Measurements from ENCODE around the gene RUNX2. TPM values are rescaled to one million over a fixed set of nuclear protein-coding genes. Genes with fewer than 3 reads are reported as not detected.
"Not testable (repeated sequence)": the region's sequence is repeated elsewhere in the genome, so short reads cannot be mapped to it uniquely, and the experiment has no call there.

Gene RUNX2
- total and polyA plus RNA-seq, 4 donors: 0.83 to 2.8 (median 2.0) TPM

GRCh38 chr6:45675166-45675565 is 347.0 kb downstream of the RUNX2 start:
- WGBS (ENCODE audit: insufficient coverage): 70% methylated on average over 12 of the region's 14 CpGs
- not testable (repeated sequence) for H3K27me3 ChIP-seq (ENCODE audit: control insufficient read depth, insufficient read depth, low read length); H3K9me3 ChIP-seq (ENCODE audit: control insufficient read depth, insufficient read depth, low read length); H3K27ac ChIP-seq (ENCODE audit: low read depth, low read length); H3K4me3 ChIP-seq (ENCODE audit: low read depth, low read length); H3K36me3 ChIP-seq (ENCODE audit: control insufficient read depth, insufficient read depth, low read length); DNase-seq (ENCODE audit: low read depth in 4 of 6, low spot score in 6 of 6)
- peaks cover 22% of the 10 kb centered on the region for H3K4me1 ChIP-seq (ENCODE audit: control insufficient read depth, insufficient read depth, low read length)

GRCh38 chr6:45675634-45676033 is 347.5 kb downstream of the RUNX2 start:
- Histone ChIP-seq H3K9me3 (ENCODE audit: control insufficient read depth, insufficient read depth, low read length) (no peaks in the 10 kb centered on the region), H3K4me3 (ENCODE audit: low read depth, low read length) (no peak overlapping the region), H3K4me1 (ENCODE audit: control insufficient read depth, insufficient read depth, low read length) (peaks cover 22% of the 10 kb centered on the region), H3K27me3 (ENCODE audit: control insufficient read depth, insufficient read depth, low read length) (no peaks in the 10 kb centered on the region), H3K27ac (ENCODE audit: low read depth, low read length) (no peak overlapping the region), H3K36me3 (ENCODE audit: control insufficient read depth, insufficient read depth, low read length) (no peaks in the 10 kb centered on the region)
- 77% methylated on average over 9 of the region's 11 CpGs for WGBS (ENCODE audit: insufficient coverage)
- no peak for DNase-seq (ENCODE audit: low read depth in 4 of 6, low spot score in 6 of 6)

- no peak overlapping the region for H3K27ac ChIP-seq (ENCODE audit: low read depth, low read length)
- H3K36me3 ChIP-seq (ENCODE audit: control insufficient read depth, insufficient read depth, low read length): no peaks in the 10 kb centered on the region
- peaks cover 22% of the 10 kb centered on the region for H3K4me1 ChIP-seq (ENCODE audit: control insufficient read depth, insufficient read depth, low read length)
- DNase-seq (ENCODE audit: low read depth in 4 of 6, low spot score in 6 of 6): no peak
- no peak overlapping the region for H3K4me3 ChIP-seq (ENCODE audit: low read depth, low read length)
- WGBS (ENCODE audit: insufficient coverage): 95% methylated on average over 7 of the region's 10 CpGs
- no peaks in the 10 kb centered on the region for H3K9me3 ChIP-seq (ENCODE audit: control insufficient read depth, insufficient read depth, low read length)
- no peaks in the 10 kb centered on the region for H3K27me3 ChIP-seq (ENCODE audit: control insufficient read depth, insufficient read depth, low read length)
Measured at GRCh38 chr6:45676380-45676779, 348.2 kb downstream of the RUNX2 start.

GRCh38 chr6:45677381-45678284 is 349.5 kb downstream of the RUNX2 start:
- no peaks in the 10 kb centered on the region for H3K27me3 ChIP-seq (ENCODE audit: control insufficient read depth, insufficient read depth, low read length)
- peak overlapping the region; percentile 18 for H3K27ac ChIP-seq (ENCODE audit: low read depth, low read length)
- H3K36me3 ChIP-seq (ENCODE audit: control insufficient read depth, insufficient read depth, low read length): no peaks in the 10 kb centered on the region
- no peaks in the 10 kb centered on the region for H3K9me3 ChIP-seq (ENCODE audit: control insufficient read depth, insufficient read depth, low read length)
- H3K4me3 ChIP-seq (ENCODE audit: low read depth, low read length): no peak overlapping the region
- DNase-seq (ENCODE audit: low read depth in 4 of 6, low spot score in 6 of 6): peak in 2 of 6 donors; percentile 41 to 50
- 21% methylated on average over 12 of the region's 14 CpGs for WGBS (ENCODE audit: insufficient coverage)
- peaks cover 22% of the 10 kb centered on the region for H3K4me1 ChIP-seq (ENCODE audit: control insufficient read depth, insufficient read depth, low read length)

- peak in 2 of 6 donors; percentile 55 to 64 for DNase-seq (ENCODE audit: low read depth in 4 of 6, low spot score in 6 of 6)
- H3K27ac ChIP-seq (ENCODE audit: low read depth, low read length): no peak overlapping the region
- H3K27me3 ChIP-seq (ENCODE audit: control insufficient read depth, insufficient read depth, low read length): no peaks in the 10 kb centered on the region
- H3K36me3 ChIP-seq (ENCODE audit: control insufficient read depth, insufficient read depth, low read length): no peaks in the 10 kb centered on the region
- no peak overlapping the region for H3K4me3 ChIP-seq (ENCODE audit: low read depth, low read length)
- 26% methylated on average over 4 of the region's 5 CpGs for WGBS (ENCODE audit: insufficient coverage)
- H3K9me3 ChIP-seq (ENCODE audit: control insufficient read depth, insufficient read depth, low read length): no peaks in the 10 kb centered on the region
- peaks cover 22% of the 10 kb centered on the region for H3K4me1 ChIP-seq (ENCODE audit: control insufficient read depth, insufficient read depth, low read length)
Measured at GRCh38 chr6:45678285-45678607, 350.1 kb downstream of the RUNX2 start.

GRCh38 chr6:45679163-45679562 is 351.0 kb downstream of the RUNX2 start:
- Histone ChIP-seq H3K9me3 (ENCODE audit: control insufficient read depth, insufficient read depth, low read length) (no peaks in the 10 kb centered on the region), H3K27ac (ENCODE audit: low read depth, low read length) (no peak overlapping the region), H3K4me3 (ENCODE audit: low read depth, low read length) (no peak overlapping the region), H3K27me3 (ENCODE audit: control insufficient read depth, insufficient read depth, low read length) (no peaks in the 10 kb centered on the region), H3K36me3 (ENCODE audit: control insufficient read depth, insufficient read depth, low read length) (no peaks in the 10 kb centered on the region), H3K4me1 (ENCODE audit: control insufficient read depth, insufficient read depth, low read length) (peaks cover 22% of the 10 kb centered on the region)
- WGBS (ENCODE audit: insufficient coverage): 80% methylated on average over 5 of the region's 5 CpGs
- DNase-seq (ENCODE audit: low read depth in 4 of 6, low spot score in 6 of 6): no peak

- Histone ChIP-seq H3K4me3 (ENCODE audit: low read depth, low read length) (no peak overlapping the region), H3K9me3 (ENCODE audit: control insufficient read depth, insufficient read depth, low read length) (no peaks in the 10 kb centered on the region), H3K27me3 (ENCODE audit: control insufficient read depth, insufficient read depth, low read length) (no peaks in the 10 kb centered on the region), H3K27ac (ENCODE audit: low read depth, low read length) (no peak overlapping the region), H3K36me3 (ENCODE audit: control insufficient read depth, insufficient read depth, low read length) (no peaks in the 10 kb centered on the region), H3K4me1 (ENCODE audit: control insufficient read depth, insufficient read depth, low read length) (peaks cover 22% of the 10 kb centered on the region)
- DNase-seq (ENCODE audit: low read depth in 4 of 6, low spot score in 6 of 6): no peak
- no CpG with 5 or more reads among the region's 2 CpGs for WGBS (ENCODE audit: insufficient coverage)
Measured at GRCh38 chr6:45679631-45680030, 351.5 kb downstream of the RUNX2 start.

GRCh38 chr6:45681860-45682511 is 353.9 kb downstream of the RUNX2 start:
- WGBS (ENCODE audit: insufficient coverage): 76% methylated on average over 3 of the region's 4 CpGs
- H3K27me3 ChIP-seq (ENCODE audit: control insufficient read depth, insufficient read depth, low read length): no peaks in the 10 kb centered on the region
- H3K9me3 ChIP-seq (ENCODE audit: control insufficient read depth, insufficient read depth, low read length): no peaks in the 10 kb centered on the region
- no peak for DNase-seq (ENCODE audit: low read depth in 4 of 6, low spot score in 6 of 6)
- no peak overlapping the region for H3K4me3 ChIP-seq (ENCODE audit: low read depth, low read length)
- H3K36me3 ChIP-seq (ENCODE audit: control insufficient read depth, insufficient read depth, low read length): no peaks in the 10 kb centered on the region
- no peak overlapping the region for H3K27ac ChIP-seq (ENCODE audit: low read depth, low read length)
- H3K4me1 ChIP-seq (ENCODE audit: control insufficient read depth, insufficient read depth, low read length): peaks cover 12% of the 10 kb centered on the region

GRCh38 chr6:45684476-45684875 is 356.3 kb downstream of the RUNX2 start:
- Histone ChIP-seq H3K9me3 (ENCODE audit: control insufficient read depth, insufficient read depth, low read length) (no peaks in the 10 kb centered on the region), H3K36me3 (ENCODE audit: control insufficient read depth, insufficient read depth, low read length) (no peaks in the 10 kb centered on the region), H3K27ac (ENCODE audit: low read depth, low read length) (no peak overlapping the region), H3K4me3 (ENCODE audit: low read depth, low read length) (no peak overlapping the region), H3K27me3 (ENCODE audit: control insufficient read depth, insufficient read depth, low read length) (no peaks in the 10 kb centered on the region), H3K4me1 (ENCODE audit: control insufficient read depth, insufficient read depth, low read length) (no peaks in the 10 kb centered on the region)
- DNase-seq (ENCODE audit: low read depth in 4 of 6, low spot score in 6 of 6): no peak

GRCh38 chr6:45685076-45685475 is 356.9 kb downstream of the RUNX2 start:
- no peaks in the 10 kb centered on the region for H3K4me1 ChIP-seq (ENCODE audit: control insufficient read depth, insufficient read depth, low read length)
- no peak overlapping the region for H3K27ac ChIP-seq (ENCODE audit: low read depth, low read length)
- no peaks in the 10 kb centered on the region for H3K9me3 ChIP-seq (ENCODE audit: control insufficient read depth, insufficient read depth, low read length)
- H3K36me3 ChIP-seq (ENCODE audit: control insufficient read depth, insufficient read depth, low read length): no peaks in the 10 kb centered on the region
- H3K4me3 ChIP-seq (ENCODE audit: low read depth, low read length): no peak overlapping the region
- no peaks in the 10 kb centered on the region for H3K27me3 ChIP-seq (ENCODE audit: control insufficient read depth, insufficient read depth, low read length)
- DNase-seq (ENCODE audit: low read depth in 4 of 6, low spot score in 6 of 6): no peak
